Astrocyte of the cerebellum (primary cell): ENCODE results near the gene IGFLR1.
"Not testable (repeated sequence)": the region's sequence is repeated elsewhere in the genome, so short reads cannot be mapped to it uniquely, and the experiment has no call there.

Experiments
- DNase-seq: peaks from one replicate; pipeline ENCODE4 v3.0.0-alpha.2; 2011; ENCODE audit warnings: low read depth
- H3K4me3 ChIP-seq: 2 replicates; pipeline ENCODE4 v1.5.1; 2011; ENCODE audit warnings: mild to moderate bottlenecking, low read depth, low read length, moderate library complexity
- in situ Hi-C: cut with HindIII; loops from 2 replicates; pipeline ENCODE4 v1.10.0; 2017; ENCODE audit warnings: low sequenced_read_pairs
- TF ChIP-seq, protein P1 (sequence below): IDR thresholded peaks from 2 replicates; pipeline ENCODE4 v1.5.1; 2012; ENCODE audit warnings: low read length, low read depth, moderate library complexity, mild to moderate bottlenecking; ENCODE audit errors: missing control alignments

IGFLR1 gene

GRCh38 chr19:35729763-35730162 lies 12.5 kb downstream of the IGFLR1 start:
- in situ Hi-C loops: no loop called here

GRCh38 chr19:35729021-35729420 lies 13.2 kb downstream of the IGFLR1 start:
- H3K4me3 ChIP-seq: no peak overlapping the region
- in situ Hi-C loops: no loop called here
- no peak for DNase-seq
- TF ChIP-seq, protein P1, sequence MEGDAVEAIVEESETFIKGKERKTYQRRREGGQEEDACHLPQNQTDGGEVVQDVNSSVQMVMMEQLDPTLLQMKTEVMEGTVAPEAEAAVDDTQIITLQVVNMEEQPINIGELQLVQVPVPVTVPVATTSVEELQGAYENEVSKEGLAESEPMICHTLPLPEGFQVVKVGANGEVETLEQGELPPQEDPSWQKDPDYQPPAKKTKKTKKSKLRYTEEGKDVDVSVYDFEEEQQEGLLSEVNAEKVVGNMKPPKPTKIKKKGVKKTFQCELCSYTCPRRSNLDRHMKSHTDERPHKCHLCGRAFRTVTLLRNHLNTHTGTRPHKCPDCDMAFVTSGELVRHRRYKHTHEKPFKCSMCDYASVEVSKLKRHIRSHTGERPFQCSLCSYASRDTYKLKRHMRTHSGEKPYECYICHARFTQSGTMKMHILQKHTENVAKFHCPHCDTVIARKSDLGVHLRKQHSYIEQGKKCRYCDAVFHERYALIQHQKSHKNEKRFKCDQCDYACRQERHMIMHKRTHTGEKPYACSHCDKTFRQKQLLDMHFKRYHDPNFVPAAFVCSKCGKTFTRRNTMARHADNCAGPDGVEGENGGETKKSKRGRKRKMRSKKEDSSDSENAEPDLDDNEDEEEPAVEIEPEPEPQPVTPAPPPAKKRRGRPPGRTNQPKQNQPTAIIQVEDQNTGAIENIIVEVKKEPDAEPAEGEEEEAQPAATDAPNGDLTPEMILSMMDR: no peak

More at GRCh38 chr19:35729763-35730162, 12.5 kb downstream of the IGFLR1 start:
- TF ChIP-seq, protein P1: no peak
- no peak overlapping the region for H3K4me3 ChIP-seq
- DNase-seq: no peak

DNA sequence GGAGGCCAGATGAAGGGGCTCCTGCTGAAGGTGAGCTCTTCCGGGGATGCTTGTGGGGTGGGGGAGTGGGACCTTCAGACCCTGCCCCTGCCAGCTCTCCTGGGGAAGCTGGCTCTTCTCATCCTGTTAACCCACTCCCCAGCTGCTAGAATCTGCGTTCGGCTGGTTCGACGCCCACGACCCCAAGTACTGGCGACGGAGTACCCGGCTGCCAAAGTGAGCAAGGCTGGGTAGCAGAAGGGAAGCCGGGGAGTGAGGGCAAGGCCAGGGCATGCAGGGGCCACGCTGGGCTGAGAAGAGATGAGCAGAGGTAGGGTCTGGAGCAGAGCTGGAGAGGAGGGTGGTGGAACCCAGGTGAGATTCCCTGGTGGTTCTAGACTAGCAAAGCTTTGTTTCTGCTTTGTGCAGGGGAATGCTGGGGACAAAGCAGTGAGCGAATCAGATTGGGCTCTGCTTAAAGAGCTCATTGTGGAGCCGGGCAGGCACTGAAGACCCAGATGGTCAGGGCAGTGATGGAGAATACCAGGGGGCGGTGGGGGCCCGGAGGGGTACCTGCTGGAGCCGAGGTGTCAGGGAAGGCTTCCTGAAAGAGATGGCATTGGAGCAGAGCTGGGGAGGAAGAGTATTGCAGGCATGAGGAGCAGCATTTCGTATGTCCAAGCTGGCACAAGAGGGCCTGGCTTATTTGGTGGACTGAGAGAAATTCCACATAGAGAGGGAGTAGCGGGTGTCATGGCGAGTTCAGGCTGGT lies 14.1 kb downstream of the IGFLR1 start:
- H3K4me3 ChIP-seq: no peak overlapping the region

GRCh38 chr19:35727053-35727955 lies 14.9 kb downstream of the IGFLR1 start:
- in situ Hi-C loops: no loop called here
- H3K4me3 ChIP-seq: no peak overlapping the region
- TF ChIP-seq, protein P1: no peak
- DNase-seq: no peak

More for the DNA sequence above, 14.1 kb downstream of the IGFLR1 start:
- TF ChIP-seq, protein P1: no peak
- in situ Hi-C loops: no loop called here
- no peak for DNase-seq

DNA sequence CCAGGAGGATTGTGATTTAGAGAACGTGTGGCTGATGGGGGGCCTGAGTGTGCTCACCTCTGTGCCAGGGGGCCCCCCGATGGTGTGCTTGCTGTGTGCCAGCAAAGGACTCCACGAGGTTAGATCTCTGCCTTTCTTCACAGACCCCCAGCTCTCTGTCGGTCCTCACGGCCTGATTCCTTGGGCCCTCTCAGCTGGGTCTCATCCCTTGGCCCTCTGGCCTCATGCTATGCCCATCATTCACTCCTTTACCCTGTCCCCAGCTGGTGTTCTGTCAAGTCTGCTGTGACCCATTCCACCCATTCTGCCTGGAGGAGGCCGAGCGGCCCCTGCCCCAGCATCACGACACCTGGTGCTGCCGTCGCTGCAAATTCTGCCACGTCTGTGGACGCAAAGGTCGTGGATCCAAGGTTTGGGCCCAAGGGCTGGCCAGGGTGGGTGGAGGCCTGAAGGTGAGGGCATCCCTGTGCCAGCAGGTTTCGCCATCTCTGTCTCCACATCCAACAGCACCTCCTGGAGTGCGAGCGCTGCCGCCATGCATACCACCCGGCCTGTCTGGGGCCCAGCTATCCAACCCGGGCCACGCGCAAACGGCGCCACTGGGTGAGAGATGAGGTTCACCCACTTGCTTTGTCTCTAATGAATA lies 16.9 kb downstream of the IGFLR1 start:
- H3K4me3 ChIP-seq: no peak overlapping the region
- TF ChIP-seq, protein P1: no peak
- in situ Hi-C loops: no loop called here
- DNase-seq: no peak

GRCh38 chr19:35724560-35724959 lies 17.7 kb downstream of the IGFLR1 start:
- in situ Hi-C loops: no loop called here
- H3K4me3 ChIP-seq: no peak overlapping the region
- TF ChIP-seq, protein P1: no peak
- no peak for DNase-seq

GRCh38 chr19:35724132-35724531 lies 18.1 kb downstream of the IGFLR1 start:
- H3K4me3 ChIP-seq, DNase-seq, in situ Hi-C loops: not testable (repeated sequence)
